Skin epidermis (tissue), 12 donors: ENCODE measurements around the gene STX12.
"Not testable (repeated sequence)": the region's sequence is repeated elsewhere in the genome, so short reads cannot be mapped to it uniquely, and the experiment has no call there.

ENCODE experiments used
- H3K27ac ChIP-seq, 21 experiments: fragments of 200-600 bp; sonication (generic) in 11 of 21; one replicate each; pipeline ENCODE4 v1.5.0; 2020; ENCODE audit warnings: mild to moderate bottlenecking in 3 of 21, inconsistent platforms in 2 of 21, moderate library complexity in 2 of 21
- H3K4me3 ChIP-seq, 7 experiments: fragments of 200-600 bp; sonication (generic) in 2 of 7; one replicate each; pipeline ENCODE4 v1.5.0; 2020; ENCODE audit warnings: inconsistent platforms in 2 of 7, mild to moderate bottlenecking in 2 of 7, moderate library complexity in 1 of 7

The STX12 gene

DNA sequence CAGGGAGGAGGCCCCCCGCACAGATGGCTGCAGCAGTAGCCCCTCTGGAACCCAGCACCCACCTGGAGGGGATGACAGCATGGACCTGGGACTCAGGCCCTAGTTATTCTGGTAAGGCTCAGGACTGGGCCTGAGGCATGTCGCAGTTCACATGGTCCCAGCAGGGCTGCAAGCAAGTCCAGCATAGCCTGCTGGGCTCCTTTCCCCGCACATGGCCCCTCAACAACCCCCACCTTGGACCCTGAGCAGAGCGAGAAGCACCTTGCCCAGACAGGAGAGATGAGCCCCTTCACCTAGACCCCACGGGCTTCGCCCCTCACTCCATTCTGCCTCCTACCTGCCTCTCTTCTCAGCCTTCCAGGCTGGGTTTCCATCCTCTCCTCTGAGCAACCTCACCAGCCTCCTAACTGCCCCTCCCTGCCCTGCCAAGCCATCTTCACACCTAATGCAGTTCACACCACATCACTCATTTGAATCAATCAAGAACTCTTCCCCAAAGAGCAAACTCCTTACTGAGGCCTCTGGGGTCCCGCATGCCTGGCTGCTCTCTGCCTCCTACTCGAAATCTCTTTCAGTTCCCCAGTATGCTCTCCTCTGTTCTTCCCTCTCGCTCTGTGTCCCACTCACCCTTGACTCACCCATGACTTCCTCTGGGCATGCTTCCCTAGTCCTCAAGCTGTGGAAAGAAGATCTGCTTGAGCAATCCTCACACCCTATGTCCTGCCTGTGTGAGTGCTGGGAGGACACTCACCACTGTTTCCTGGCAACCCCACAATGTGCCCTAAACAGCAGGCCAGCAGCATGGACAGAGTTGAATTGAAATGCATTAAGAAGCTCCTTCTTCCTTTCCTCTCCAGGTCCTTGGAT is 89.9 kb downstream of the STX12 start:
- Histone ChIP-seq H3K27ac (peak overlapping the region in 19 of 21 experiments; percentile 55 to 82 (median 70)), H3K4me3 (no peak overlapping the region)

DNA sequence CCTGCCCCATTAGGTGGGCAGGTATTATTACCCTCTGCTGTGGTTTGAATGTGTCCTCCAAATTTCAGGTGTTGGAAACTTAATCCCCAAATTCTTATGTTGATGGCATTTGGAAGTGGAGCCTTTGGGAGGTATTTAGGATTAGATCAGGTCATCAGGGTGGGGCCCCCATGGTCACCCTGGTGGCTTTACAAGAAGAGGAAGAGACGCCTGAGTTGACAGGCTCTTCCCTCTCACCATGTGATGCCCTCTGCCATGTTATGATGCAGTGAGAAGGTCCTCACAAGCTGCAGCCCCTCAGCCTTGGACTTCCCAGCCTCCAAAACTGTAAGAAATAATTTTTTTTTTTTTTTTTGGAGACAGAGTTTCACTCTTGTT is 90.5 kb downstream of the STX12 start:
- Histone ChIP-seq H3K27ac (peak overlapping the region; percentile 11 to 82 (median 69)), H3K4me3 (no peak overlapping the region)

DNA sequence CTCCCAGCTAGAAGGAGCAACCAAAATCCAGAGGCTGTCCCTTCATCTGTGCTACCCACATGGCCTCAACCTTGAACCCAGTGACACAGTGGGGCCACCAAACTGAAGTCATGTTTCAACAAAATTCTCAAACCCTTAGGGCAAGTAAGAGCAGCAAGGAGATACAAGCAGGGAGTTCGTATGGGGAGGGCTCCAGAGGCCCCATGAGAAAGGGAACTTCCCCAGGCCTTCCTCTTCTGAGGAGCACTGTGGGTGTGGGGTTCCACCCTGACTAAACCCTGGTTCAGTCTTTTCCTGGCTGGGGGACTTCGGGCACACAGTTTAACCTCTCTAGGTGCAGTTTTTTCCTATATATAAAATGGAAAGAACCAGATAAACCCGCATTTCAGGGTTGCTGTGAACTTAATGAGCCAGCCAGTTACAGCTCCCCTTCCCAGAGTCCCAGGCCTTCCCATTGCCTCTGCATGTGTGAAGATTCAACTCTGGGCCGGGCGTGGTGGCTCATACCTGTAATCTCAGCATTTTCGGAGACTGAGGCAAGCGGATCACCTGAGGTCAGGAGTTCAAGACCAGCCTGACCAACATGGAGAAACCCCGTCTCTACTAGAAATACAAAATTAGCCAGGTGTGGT is 91.4 kb downstream of the STX12 start:
- H3K27ac ChIP-seq = peak overlapping the region in 19 of 21 experiments; percentile 42 to 82 (median 69)

DNA sequence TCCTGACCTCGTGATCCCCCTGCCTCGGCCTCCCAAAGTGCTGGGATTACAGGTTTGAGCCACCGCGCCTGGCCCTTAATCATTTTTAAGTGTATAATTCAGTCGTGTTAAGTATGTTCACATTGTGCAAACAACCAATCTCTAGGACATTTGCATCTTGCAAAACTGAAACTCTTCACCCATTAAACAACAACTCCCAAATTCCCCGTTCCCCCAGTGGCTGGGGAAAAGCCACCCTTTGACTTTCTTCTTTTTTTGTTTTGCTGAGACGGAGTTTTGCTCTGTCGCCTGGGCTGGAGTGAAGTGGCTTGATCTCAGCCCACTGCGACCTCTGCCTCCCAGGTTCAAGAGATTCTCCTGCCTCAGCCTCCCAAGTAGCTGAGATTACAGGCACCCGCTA is 92.8 kb downstream of the STX12 start:
- Histone ChIP-seq H3K27ac (peak overlapping the region in 2 of 21 experiments; percentile 14 to 79), H3K4me3 (no peak overlapping the region)

More for the DNA sequence above, 91.4 kb downstream of the STX12 start:
- H3K4me3 ChIP-seq = no peak overlapping the region

DNA sequence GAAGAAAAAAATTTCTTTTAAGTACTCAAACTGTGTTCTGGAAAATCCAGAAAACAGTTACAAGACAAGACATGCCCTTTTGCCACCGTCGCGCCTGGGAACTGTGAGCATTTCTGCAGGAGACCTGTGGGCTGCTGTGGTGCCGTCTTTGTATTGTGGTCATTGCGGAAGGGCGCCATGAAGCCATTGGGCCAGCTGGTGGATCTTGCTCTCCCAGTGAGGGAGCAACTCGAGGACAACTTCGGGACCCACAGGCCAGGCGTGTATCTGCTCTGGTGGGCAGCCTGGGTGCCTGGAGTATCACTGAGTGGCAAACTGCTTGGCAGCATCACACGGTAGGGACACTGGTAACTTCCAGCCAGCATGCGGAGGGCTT is 95.5 kb downstream of the STX12 start:
- peak overlapping the region in 19 of 21 experiments; percentile 27 to 94 (median 67) for H3K27ac ChIP-seq
- H3K4me3 ChIP-seq = no peak overlapping the region

DNA sequence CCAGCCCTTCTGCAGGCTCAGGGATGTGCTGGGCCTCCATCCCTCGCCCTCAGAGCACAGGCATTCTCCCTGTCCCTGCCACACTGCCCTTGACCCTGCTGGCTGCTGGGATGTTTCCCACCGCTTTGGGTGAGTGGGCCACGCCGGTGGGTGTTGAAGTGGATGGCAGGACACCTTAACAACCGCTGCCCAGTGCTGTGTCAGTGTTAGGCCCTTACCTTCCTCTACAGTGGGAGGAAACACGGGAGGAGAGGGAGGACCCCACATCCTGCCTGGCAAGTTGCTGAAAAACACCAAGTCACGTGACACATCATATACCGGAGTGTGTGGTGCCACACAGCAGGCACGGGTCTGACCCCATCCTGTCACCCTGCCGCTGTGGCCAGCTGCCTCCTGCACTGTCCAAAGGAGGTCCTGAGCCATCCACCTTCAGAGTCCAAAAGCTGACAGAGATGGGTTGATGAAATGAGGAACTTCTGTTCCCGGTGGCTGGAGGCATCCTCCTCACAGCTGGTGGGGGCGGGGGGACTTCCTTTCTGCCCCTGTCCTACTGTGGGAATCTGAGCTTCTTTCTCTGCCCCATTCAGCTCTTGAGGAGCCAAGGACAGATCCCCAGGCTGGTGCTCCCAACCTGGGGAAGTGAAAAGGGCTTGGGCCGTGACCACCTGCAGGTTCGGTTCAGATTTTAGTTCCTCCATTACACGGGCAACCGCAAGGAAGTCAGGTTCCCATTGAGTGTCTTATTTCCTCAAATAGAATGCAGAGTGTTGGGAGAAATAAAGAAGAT is 96.1 kb downstream of the STX12 start:
- Histone ChIP-seq H3K27ac (peak overlapping the region in 19 of 21 experiments; percentile 27 to 94 (median 67)), H3K4me3 (peak overlapping the region in 2 of 7 experiments; percentile 3 to 8)

DNA sequence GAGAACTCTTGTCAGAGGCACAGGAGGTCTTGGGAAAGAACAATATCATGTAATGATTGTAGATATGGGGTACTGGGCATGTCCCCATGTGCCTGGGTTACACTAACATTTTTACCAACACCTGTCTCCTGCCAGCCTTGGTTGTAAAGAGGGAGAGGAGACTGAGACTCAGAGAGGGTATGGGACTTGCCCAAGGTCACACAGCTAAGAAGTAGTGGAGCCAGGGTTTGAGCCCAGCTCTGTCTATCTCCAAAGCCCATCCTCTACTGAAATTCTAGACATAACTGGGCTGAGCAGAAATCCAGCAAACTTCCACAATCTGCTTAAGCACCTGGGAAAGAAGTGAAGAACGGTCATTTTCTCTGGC is 96.7 kb downstream of the STX12 start:
- no peak overlapping the region for H3K4me3 ChIP-seq

DNA sequence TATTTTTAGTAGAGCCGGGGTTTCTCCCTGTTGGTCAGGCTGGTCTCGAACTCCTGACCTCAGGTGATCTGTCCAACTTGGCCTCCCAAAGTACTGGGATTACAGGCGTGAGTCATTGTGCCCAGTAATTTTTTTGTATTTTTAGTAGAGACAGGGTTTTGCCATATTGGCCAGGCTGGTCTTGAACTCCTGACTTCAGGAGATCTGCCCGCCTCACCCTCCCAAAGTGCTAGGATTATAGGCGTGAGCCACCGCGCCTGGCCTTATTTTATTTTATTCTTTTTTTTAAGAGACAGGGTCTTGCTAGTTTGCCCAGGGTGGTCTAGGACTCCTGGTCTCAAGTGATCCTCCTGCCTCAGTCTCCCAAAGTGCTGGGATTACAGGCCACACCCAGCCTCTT is 98.1 kb downstream of the STX12 start:
- not testable (repeated sequence) for H3K4me3 ChIP-seq, H3K27ac ChIP-seq

More for the DNA sequence above, 96.7 kb downstream of the STX12 start:
- H3K27ac ChIP-seq = peak overlapping the region in 15 of 21 experiments; percentile 2 to 94 (median 74)

DNA sequence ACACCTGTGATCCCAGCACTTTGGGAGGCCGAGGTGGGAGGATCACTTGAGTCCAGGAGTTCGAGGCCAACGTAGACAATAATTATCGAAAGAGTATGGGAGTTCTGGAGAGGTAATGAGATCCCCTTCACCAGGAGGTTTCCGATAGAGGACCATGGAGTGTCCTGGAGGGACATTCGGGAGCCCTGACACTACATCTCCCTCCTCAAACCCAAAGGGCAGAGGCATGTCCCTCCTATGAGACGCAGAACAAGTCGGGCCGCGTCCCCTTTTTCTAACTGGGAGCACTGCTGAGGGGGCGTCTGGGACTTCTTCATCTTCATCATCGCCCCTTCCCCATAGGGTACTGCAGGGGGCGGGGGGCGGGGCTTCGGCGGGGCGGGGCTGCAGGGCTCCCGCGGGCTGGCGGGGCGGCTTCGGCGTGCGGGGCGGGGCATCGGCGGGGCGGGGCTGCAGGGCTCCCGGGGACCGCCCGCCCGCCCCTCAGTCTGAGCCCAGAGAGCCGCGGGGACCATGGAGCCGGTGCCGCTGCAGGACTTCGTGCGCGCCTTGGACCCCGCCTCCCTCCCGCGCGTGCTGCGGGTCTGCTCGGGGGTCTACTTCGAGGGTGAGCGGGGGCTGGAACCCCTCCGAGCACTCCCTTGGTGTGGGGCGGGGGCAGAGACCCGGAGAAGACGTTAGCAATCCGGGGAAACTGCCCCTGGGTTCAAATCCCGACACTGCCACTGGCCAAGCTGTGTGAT is 99.2 kb downstream of the STX12 start, which contains the start of gene THEMIS2:
TSS of gene THEMIS2 (plus strand) at position 486 of the 743 bp plus-strand sequence. CDS start at position 514, 28 bp downstream.
- H3K4me3 ChIP-seq = peak within 1 kb of the TSS; percentile 56 to 79 (median 60)

DNA sequence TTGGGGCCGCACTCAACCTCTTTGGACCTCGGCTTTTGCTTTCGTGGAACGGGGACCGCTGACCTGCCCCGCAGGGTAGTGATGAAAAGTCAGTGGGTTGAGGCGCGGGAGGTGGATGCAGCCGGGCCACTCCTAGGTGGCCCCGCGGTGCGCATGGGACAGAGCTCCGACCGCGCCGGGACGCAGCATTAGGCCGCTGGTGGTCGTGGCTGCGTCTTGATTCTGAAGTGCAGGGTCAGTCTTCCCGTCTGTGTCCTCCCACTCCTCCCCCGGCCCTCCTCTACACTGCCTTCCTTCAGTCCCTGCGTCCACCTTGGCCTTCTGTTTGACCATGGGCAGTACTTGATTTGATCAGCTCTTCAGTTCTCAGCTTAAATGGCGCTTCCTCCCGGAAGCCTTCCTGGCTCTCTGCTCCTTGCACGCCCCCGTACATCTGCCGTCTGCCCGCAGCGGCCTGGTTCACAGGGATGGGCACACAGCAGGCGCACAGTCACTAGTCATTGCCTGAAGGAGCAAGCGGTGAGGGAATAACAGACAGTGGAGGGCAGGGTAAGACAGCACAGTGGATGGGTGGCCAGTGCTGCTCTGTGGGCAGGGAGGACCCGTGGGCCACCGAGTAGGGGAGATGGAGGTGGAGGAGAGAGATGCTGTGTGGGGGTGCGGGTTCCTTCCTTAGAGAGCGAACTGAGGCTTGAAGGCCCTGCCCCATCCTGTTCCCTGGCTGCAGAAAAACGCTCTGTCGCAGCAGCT is 100.0 kb downstream of the STX12 start:
- peak overlapping the region; percentile 45 to 89 (median 79) for H3K27ac ChIP-seq
- peak overlapping the region; percentile 56 to 79 (median 60) for H3K4me3 ChIP-seq

More for the DNA sequence above, 99.2 kb downstream of the STX12 start, which contains the start of gene THEMIS2:
- peak within 1 kb of the TSS; percentile 45 to 89 (median 79) for H3K27ac ChIP-seq

DNA sequence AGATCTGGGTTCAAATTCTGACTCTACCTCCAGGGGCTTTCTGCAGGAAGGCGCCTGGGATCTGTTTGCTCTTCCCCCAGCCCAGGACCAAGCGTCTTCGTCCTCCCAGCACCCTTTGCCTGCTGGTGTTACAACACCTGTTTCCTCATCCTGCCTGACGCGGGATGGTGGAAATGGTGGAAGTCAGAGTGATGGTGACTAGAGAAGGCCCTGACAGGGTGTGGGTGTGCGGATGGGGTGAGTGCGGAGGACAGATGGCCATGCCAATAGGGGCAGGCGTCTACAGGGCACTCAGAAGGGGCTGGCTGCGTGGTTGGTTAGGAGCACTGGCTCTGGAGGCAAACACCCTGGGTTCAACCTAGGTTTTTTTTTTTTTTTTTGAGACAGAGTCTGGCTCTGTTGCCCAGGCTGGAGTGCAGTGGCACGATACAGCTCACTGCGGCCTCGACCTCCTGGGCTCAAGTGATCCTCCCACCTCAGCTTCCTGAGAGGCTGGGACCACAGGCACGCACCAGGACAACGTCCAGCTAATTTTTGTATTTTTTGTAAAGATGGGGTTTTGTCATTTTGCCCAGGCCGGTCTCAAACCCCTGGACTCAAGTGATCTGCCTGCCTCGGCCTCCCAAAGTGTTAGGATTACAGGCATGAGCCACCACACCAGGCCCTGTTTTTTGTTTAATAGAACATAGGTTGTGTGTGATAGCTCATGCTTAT is 100.8 kb downstream of the STX12 start:
- H3K4me3 ChIP-seq = peak overlapping the region; percentile 56 to 79 (median 60)
- peak overlapping the region; percentile 45 to 89 (median 79) for H3K27ac ChIP-seq
